Stimulated activated CD8-positive, alpha-beta memory T cell treated with anti-CD3 and anti-CD28 coated beads, Interleukin-12 subunit alpha, Interleukin-12 subunit beta, amount 100 ng/mL, for 24 hours (primary cell): ENCODE measurements around the gene SMAD7.

Experiments used
- DNase-seq: peaks from one replicate; pipeline ENCODE4 v3.0.0-alpha.2; 2020; ENCODE audit errors: extremely low read depth

Gene SMAD7

GRCh38 chr18:48893608-48894600, 56.9 kb downstream of the SMAD7 start:
- no peak for DNase-seq

- no peak for DNase-seq
Observed at GRCh38 chr18:48893061-48893607, 57.6 kb downstream of the SMAD7 start.

- DNase-seq = no peak
Observed at GRCh38 chr18:48892146-48892855, 58.5 kb downstream of the SMAD7 start.

- no peak for DNase-seq
Observed at GRCh38 chr18:48891721-48892120, 59.0 kb downstream of the SMAD7 start.

GRCh38 chr18:48889981-48890762, 60.6 kb downstream of the SMAD7 start:
- DNase-seq = no peak

GRCh38 chr18:48889115-48889941, 61.4 kb downstream of the SMAD7 start:
- DNase-seq = no peak

- DNase-seq = no peak
Observed at GRCh38 chr18:48888773-48889080, 62.0 kb downstream of the SMAD7 start.

GRCh38 chr18:48887905-48888772, 62.6 kb downstream of the SMAD7 start:
- DNase-seq = no peak

GRCh38 chr18:48887294-48887904, 63.4 kb downstream of the SMAD7 start:
- DNase-seq = no peak

GRCh38 chr18:48886520-48887293, 64.1 kb downstream of the SMAD7 start:
- no peak for DNase-seq

- no peak for DNase-seq
Observed at GRCh38 chr18:48885924-48886400, 64.8 kb downstream of the SMAD7 start.

GRCh38 chr18:48885266-48885923, 65.4 kb downstream of the SMAD7 start:
- no peak for DNase-seq

- no peak for DNase-seq
Observed at GRCh38 chr18:48884771-48885170, 66.0 kb downstream of the SMAD7 start.

- no peak for DNase-seq
Observed at GRCh38 chr18:48884306-48884705, 66.5 kb downstream of the SMAD7 start.

GRCh38 chr18:48882379-48882778, 68.4 kb downstream of the SMAD7 start:
- no peak for DNase-seq

- no peak for DNase-seq
Observed at GRCh38 chr18:48880931-48881330, 69.8 kb downstream of the SMAD7 start.

- no peak for DNase-seq
Observed at GRCh38 chr18:48879008-48879431, 71.7 kb downstream of the SMAD7 start.

GRCh38 chr18:48878471-48878870, 72.3 kb downstream of the SMAD7 start:
- DNase-seq = no peak
